H1 (cell line): ENCODE data around the gene GRIK2.

Experiments
- GTF2F1 ChIP-seq: IDR thresholded peaks from 2 replicates; pipeline ENCODE4 v1.6.1; 2012; ENCODE audit warnings: low read depth, low read length, improper control_type of control experiment, borderline replicate concordance
- TCF12 ChIP-seq: IDR thresholded peaks from 2 replicates; pipeline ENCODE4 v1.6.1; 2011; ENCODE audit warnings: low read depth, mild to moderate bottlenecking, low read length
- TF ChIP-seq, protein P1 (sequence below), 3 experiments: IDR thresholded peaks; 1 replicate in 2 of 3; 2 replicates in 1 of 3; pipeline versions ENCODE4 v1.5.1 to v1.6.1; 2011; ENCODE audit warnings: low read length in 3 of 3, mild to moderate bottlenecking in 3 of 3, inconsistent platforms in 2 of 3, low read depth in 1 of 3, moderate library complexity in 1 of 3; ENCODE audit not compliant: insufficient read depth in 1 of 3; ENCODE audit errors: control extremely low read depth in 1 of 3

GRCh38 chr6:101522254-101522653 is 128.7 kb downstream of the GRIK2 start:
- TF ChIP-seq, protein P1, sequence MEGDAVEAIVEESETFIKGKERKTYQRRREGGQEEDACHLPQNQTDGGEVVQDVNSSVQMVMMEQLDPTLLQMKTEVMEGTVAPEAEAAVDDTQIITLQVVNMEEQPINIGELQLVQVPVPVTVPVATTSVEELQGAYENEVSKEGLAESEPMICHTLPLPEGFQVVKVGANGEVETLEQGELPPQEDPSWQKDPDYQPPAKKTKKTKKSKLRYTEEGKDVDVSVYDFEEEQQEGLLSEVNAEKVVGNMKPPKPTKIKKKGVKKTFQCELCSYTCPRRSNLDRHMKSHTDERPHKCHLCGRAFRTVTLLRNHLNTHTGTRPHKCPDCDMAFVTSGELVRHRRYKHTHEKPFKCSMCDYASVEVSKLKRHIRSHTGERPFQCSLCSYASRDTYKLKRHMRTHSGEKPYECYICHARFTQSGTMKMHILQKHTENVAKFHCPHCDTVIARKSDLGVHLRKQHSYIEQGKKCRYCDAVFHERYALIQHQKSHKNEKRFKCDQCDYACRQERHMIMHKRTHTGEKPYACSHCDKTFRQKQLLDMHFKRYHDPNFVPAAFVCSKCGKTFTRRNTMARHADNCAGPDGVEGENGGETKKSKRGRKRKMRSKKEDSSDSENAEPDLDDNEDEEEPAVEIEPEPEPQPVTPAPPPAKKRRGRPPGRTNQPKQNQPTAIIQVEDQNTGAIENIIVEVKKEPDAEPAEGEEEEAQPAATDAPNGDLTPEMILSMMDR (IDR thresholded peaks at IDR 0.05; ENCODE audit: control extremely low read depth in 1 of 3, insufficient read depth in 1 of 3, low read depth in 1 of 3, low read length in 3 of 3) = no peak
- TF ChIP-seq GTF2F1 = no peak
- no peak for TF ChIP-seq TCF12
